GDM1 (cell line): Measurements from ENCODE around the gene PAPPA2.
"Not testable (repeated sequence)": the region's sequence is repeated elsewhere in the genome, so short reads cannot be mapped to it uniquely, and the experiment has no call there.

Experiments used
- DNase-seq: peaks from one replicate; lab custom pipeline; 2025; lab: John Stamatoyannopoulos, UW

PAPPA2 gene

GRCh38 chr1:176604461-176604860 is 141.5 kb downstream of the PAPPA2 start:
- no peak for DNase-seq

- DNase-seq, result no peak
These were observed 142.2 kb downstream of the PAPPA2 start for GRCh38 chr1:176605176-176605575.

DNA sequence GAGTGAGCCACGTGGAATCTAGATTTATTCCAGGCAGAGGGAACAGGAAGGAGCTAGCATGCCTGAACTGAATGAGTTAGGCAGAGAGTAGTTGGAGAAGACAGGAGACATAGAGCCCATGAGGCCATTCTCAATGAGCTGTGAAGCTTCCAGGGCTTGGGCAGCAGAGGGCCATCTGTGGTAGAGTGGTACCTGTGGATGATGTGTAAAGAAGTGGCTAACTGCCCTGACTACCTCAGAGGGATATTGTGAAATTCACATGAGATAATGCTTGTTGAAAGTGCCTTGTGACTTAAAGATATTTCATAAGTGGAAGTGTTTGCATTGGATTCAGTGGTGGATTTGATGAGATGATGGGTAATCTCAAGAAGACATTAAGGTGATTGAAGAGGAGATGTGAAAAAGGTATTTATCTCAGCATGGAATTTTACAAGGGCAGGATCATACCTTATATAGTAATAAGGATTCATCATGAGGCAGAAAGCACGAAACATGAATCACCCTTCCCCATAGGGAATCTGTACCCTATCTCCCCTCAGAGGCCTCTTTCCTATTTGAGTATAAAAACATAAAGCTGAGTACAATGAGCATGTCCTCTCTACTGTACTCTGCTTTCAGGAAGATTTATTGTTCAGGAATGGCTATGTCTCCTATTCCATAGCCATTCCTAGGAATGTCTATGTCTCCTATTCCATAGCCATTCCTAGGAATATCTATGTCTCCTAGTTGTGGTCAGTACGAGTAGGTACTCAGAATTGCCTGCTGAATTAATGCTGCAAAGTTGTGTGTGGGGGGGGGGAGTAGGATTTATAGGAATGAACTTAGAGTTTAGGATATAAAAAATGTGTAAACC is 146.8 kb downstream of the PAPPA2 start:
- DNase-seq, result no peak

DNA sequence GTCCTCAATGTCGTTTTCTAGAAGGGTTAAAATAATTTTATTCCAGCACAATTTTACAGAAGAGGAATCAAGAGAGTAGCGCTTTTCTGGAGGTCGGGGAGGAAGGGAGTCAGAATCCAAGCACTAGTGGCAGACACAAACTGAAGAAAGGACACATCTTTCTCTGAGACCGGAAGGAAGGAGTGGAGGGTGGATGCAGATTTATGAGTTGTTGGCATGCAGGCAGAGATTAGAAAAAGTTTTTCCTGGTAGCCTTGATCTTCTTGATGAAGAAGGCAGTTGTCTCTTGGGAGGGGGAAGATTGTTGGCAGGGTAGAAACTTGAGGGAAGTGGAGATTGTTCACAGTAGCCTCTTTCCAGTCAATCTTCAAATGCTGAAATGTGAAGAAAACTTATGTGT is 149.8 kb downstream of the PAPPA2 start:
- DNase-seq, result no peak

GRCh38 chr1:176617881-176618280 is 154.9 kb downstream of the PAPPA2 start:
- no peak for DNase-seq

DNA sequence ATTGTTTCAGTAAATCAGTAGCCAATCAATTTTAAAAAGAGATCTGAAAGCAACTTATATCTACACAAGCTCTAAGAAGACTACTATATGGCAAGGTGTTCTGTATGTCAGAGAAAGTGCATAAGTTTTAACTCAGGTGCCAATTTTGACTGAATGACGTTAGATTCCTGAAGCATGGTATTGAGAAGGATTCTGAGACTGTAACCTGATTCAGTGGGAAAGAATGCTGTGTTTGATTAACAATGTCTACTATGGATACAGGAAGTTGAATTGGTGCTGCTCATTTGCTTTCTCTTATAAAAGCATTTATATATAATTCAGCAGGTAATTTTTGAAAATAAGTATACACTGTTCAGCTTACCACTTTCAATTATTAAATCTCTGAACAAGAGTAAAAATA is 156.3 kb downstream of the PAPPA2 start:
- no peak for DNase-seq

- no peak for DNase-seq
These were observed 162.4 kb downstream of the PAPPA2 start for GRCh38 chr1:176625365-176625764.

- DNase-seq, result no peak
These were observed 163.6 kb downstream of the PAPPA2 start for GRCh38 chr1:176626572-176627061.

DNA sequence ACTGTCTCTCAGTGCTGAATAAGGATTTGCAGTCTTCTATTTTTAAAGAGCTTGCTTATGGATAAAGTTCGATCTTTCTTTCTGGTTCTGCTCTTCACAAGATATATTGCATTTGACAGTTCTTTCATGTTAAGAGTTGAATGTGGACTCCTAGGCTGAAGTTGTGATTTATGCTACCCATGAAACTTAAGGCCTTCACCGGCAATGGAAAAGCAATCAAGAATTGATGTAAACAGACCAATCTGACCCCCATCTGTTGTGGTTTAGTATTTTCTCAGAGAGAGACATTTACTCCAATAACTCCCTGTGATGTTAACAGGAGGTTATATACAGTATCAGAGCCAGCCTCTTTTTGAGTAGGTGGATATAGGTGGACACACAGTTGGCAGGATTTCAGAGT is 165.8 kb downstream of the PAPPA2 start:
- no peak for DNase-seq

- DNase-seq, result not testable (repeated sequence)
These were observed 171.8 kb downstream of the PAPPA2 start for GRCh38 chr1:176634733-176635132.

- DNase-seq, result no peak
These were observed 175.9 kb downstream of the PAPPA2 start for GRCh38 chr1:176638713-176639526.

GRCh38 chr1:176643536-176643935 is 180.6 kb downstream of the PAPPA2 start:
- DNase-seq, result no peak

DNA sequence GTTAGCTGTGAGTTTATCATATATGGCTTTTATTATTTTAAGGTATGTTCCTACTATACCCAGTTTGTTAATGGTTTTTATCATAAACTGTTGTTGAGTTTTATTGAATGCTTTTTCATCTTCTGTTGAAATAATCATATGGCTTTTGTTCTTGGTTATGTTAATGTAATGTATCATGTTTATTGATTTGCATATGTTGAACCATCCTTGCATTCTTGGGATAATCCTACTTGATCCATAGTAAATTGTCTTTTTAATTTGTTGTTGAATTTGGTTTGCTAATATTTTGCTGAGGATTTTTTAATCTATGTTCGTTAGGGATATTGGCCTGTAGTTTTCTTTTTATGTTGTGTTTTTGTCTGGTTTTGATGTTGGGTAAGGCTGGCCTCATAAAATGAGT is 185.6 kb downstream of the PAPPA2 start:
- DNase-seq, result no peak

DNA sequence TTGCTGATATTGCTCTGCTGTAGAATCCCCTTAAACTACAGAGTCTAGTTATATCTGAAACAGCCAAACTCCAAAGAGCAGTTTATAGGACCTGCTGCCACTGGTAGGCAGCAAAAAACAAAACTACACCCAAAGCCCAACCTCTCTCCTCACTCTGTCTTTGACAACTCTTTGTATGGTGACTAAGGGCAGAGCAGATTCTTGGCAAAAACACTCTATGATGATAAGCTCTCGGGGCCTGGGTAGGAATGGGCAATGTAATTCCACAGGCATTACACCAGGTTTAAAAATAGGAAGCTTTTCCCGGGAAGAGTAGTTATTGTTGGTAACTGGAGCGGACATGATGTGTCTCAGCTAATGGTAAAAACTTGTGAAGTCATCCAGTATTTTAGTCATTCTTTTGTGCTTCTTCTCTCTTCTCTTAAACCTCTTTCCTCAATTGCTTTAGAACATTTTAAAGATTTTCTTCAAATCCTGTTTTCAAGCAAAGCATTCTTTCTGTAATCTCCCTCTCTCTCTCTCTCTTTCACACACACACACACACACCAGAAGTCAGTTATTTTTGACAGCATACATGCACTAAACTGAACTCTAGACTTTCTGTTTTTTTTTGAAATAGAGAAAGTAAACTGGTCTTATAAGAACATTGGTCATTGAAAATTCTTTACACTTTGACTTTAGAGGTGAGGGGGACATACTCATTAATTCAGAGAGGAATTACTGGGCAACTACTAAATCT is 193.5 kb downstream of the PAPPA2 start:
- DNase-seq, result no peak

DNA sequence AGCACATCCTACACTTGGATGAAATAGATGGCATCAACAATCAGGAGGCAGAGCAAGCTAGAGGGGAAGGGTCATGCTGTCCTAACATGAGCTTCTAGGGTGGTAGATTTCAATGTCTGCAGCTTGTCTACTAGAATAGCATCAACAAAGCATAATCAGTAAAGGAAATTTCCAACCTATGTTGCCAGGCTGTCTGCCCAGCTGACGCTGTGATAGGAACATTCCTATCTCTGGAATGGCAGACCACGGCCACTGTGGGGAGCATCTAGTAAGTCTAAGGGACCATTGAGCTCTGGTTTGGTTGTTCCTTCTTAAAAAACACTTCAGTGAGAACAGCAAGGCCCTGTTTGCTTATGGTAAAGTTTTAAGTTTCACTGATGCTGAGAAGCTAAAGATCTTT is 206.8 kb downstream of the PAPPA2 start:
- DNase-seq, result no peak

- no peak for DNase-seq
These were observed 207.9 kb downstream of the PAPPA2 start for GRCh38 chr1:176670853-176671252.

- no peak for DNase-seq
These were observed 220.0 kb downstream of the PAPPA2 start for GRCh38 chr1:176682830-176683535.

DNA sequence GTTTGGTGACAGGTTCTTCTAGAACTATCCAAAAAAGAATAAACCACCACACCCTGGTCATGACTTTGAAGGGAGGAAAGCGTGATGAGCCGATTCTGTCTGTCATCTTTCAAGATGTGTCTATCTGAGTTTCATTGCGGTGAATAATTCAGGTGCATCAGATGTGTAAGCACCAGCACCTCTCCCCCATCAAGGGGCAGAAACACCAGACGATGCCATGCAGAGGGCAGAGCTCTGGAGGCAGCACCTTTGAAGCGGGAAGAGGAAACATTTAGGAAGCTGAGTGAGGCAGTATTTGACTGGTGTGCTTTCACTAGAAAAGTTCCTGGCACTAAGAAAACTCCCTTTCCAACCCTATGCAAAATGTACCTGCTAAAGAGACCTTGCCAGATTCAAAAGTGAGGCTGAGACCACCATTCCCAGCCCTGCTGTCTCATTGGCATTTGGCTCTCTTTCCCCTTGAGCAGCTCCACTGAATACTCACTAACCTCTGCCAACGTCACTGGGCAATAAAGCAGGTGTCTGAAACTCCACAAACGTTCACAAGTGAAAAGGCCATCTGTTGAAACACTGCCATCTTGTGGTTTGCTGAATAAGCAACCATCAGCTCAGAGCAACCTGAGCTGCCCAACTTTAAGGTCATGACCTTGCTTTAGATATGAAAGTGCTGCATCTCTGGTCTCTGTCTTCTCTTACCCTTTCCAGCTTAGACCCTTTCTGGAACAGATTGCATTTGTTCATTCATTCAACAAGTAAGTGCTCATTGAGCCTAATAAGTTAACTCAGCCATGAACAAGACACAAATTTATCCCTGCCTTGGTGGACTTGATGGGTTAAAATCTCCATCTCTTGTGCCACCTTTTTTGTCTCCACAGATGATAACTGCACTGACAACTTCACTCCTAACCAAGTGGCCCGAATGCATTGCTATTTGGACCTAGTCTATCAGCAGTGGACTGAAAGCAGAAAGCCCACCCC is 228.6 kb downstream of the PAPPA2 start:
- DNase-seq, result peak; percentile 16

GRCh38 chr1:176692431-176692830 is 229.5 kb downstream of the PAPPA2 start:
- no peak for DNase-seq

DNA sequence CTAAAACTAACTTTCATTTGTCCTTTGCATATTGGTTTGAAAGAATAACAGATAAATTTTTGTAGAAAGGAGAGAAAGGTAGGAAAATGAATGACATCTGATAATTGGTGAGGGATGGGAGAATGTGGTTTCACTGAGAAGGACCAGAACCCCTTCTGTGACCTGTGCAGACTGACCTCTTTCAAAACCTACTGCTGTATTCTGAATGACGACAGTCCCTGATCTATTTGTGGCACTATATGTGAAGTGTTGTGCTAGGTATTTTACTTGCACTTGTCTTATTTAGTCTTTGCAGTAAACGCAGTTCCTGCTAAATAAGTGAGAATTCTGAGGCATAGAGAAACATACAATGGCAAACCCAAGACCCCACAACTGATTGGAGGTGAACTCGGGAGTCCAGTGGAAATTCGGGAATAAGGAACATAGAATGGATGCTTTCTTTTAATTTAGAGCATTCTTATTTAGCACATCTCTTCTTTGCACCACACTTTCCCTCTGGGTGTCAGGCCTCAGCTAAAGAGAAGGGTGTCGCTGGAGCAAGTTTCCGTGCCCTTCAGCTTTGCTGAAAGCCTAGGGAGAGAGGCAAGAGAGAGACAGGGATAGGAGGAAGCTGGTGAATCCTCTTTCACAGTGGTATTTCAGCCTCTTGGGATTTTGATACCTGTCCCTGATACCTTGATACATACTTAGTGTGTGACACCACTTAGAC is 230.2 kb downstream of the PAPPA2 start:
- no peak for DNase-seq
